Measurements from ENCODE around the gene JUNB.

The JUNB gene

GRCh38 chr19:12766051-12766521, 25.2 kb upstream of the JUNB start:
- no peak for DNase-seq
- no peak overlapping the region for H3K4me3 Mint-ChIP-seq
- no peaks in the 10 kb centered on the region for H3K36me3 Mint-ChIP-seq (ENCODE audit: low read depth)
- no peaks in the 10 kb centered on the region for H3K9me3 Mint-ChIP-seq
- H3K27me3 Mint-ChIP-seq = no peaks in the 10 kb centered on the region
- H3K27ac Mint-ChIP-seq = no peak overlapping the region
- H3K4me1 Mint-ChIP-seq = no peaks in the 10 kb centered on the region
- no peak for ATAC-seq

- H3K27me3 Mint-ChIP-seq = no peaks in the 10 kb centered on the region
- H3K27ac Mint-ChIP-seq = no peak overlapping the region
- ATAC-seq (no peak), DNase-seq (no peak)
- H3K4me3 Mint-ChIP-seq = no peak overlapping the region
- no peaks in the 10 kb centered on the region for H3K36me3 Mint-ChIP-seq (ENCODE audit: low read depth)
- H3K9me3 Mint-ChIP-seq = no peaks in the 10 kb centered on the region
- no peaks in the 10 kb centered on the region for H3K4me1 Mint-ChIP-seq
These were observed 24.1 kb upstream of the JUNB start for GRCh38 chr19:12767150-12767549.

GRCh38 chr19:12767666-12768065, 23.6 kb upstream of the JUNB start:
- H3K27me3 Mint-ChIP-seq = no peaks in the 10 kb centered on the region
- no peaks in the 10 kb centered on the region for H3K36me3 Mint-ChIP-seq (ENCODE audit: low read depth)

GRCh38 chr19:12769689-12770088, 21.6 kb upstream of the JUNB start:
- no peak overlapping the region for H3K27ac Mint-ChIP-seq
- H3K27me3 Mint-ChIP-seq = no peaks in the 10 kb centered on the region
- DNase-seq (peak; percentile 38), ATAC-seq (peak; percentile 75)
- H3K4me1 Mint-ChIP-seq = peaks cover 11% of the 10 kb centered on the region
- H3K9me3 Mint-ChIP-seq = no peaks in the 10 kb centered on the region
- H3K4me3 Mint-ChIP-seq = peak overlapping the region; percentile 21
- no peaks in the 10 kb centered on the region for H3K36me3 Mint-ChIP-seq (ENCODE audit: low read depth)

More at GRCh38 chr19:12767666-12768065, 23.6 kb upstream of the JUNB start:
- H3K4me1 Mint-ChIP-seq = no peaks in the 10 kb centered on the region
- ATAC-seq (no peak), DNase-seq (no peak)
- no peaks in the 10 kb centered on the region for H3K9me3 Mint-ChIP-seq
- no peak overlapping the region for H3K4me3 Mint-ChIP-seq
- no peak overlapping the region for H3K27ac Mint-ChIP-seq

- H3K4me1 Mint-ChIP-seq = peaks cover 11% of the 10 kb centered on the region
- no peak for ATAC-seq
- H3K4me3 Mint-ChIP-seq = no peak overlapping the region
- H3K9me3 Mint-ChIP-seq = no peaks in the 10 kb centered on the region
- H3K27ac Mint-ChIP-seq = no peak overlapping the region
- no peaks in the 10 kb centered on the region for H3K36me3 Mint-ChIP-seq (ENCODE audit: low read depth)
- DNase-seq = no peak
- no peaks in the 10 kb centered on the region for H3K27me3 Mint-ChIP-seq
These were observed 20.4 kb upstream of the JUNB start for GRCh38 chr19:12770922-12771321.

GRCh38 chr19:12772323-12772722, 19.0 kb upstream of the JUNB start:
- Mint-ChIP-seq H3K36me3 (ENCODE audit: low read depth) (no peaks in the 10 kb centered on the region), H3K9me3 (no peaks in the 10 kb centered on the region), H3K27ac (no peak overlapping the region), H3K27me3 (no peaks in the 10 kb centered on the region), H3K4me3 (no peak overlapping the region), H3K4me1 (peaks cover 15% of the 10 kb centered on the region)
- DNase-seq (no peak), ATAC-seq (no peak)

GRCh38 chr19:12773571-12773970, 17.7 kb upstream of the JUNB start:
- no peak for ATAC-seq
- Mint-ChIP-seq H3K4me3 (no peak overlapping the region), H3K36me3 (ENCODE audit: low read depth) (no peaks in the 10 kb centered on the region), H3K27me3 (no peaks in the 10 kb centered on the region), H3K27ac (no peak overlapping the region), H3K4me1 (peaks cover 25% of the 10 kb centered on the region), H3K9me3 (no peaks in the 10 kb centered on the region)
- no peak for DNase-seq

GRCh38 chr19:12774588-12775555, 16.4 kb upstream of the JUNB start, which contains the start of gene HOOK2:
Gene HOOK2, minus strand, starts transcription at chr19:12775552. Its CDS starts 103 bp downstream, at chr19:12775449.
- Mint-ChIP-seq H3K4me3 (peak within 1 kb of the TSS; percentile 75), H3K27ac (peak within 1 kb of the TSS; percentile 72), H3K9me3 (no peaks in the 10 kb centered on the region), H3K27me3 (no peaks in the 10 kb centered on the region), H3K36me3 (ENCODE audit: low read depth) (no peaks in the 10 kb centered on the region), H3K4me1 (peaks cover 38% of the 10 kb centered on the region)
- ATAC-seq (no peak), DNase-seq (no peak)

GRCh38 chr19:12777217-12778016, 13.9 kb upstream of the JUNB start:
- peaks cover 52% of the 10 kb centered on the region for H3K4me1 Mint-ChIP-seq
- no peaks in the 10 kb centered on the region for H3K36me3 Mint-ChIP-seq (ENCODE audit: low read depth)
- no peaks in the 10 kb centered on the region for H3K27me3 Mint-ChIP-seq
- peak; percentile 34 for ATAC-seq
- peak; percentile 90 for DNase-seq
- H3K27ac Mint-ChIP-seq = peak overlapping the region; percentile 85
- peak overlapping the region; percentile 84 for H3K4me3 Mint-ChIP-seq
- no peaks in the 10 kb centered on the region for H3K9me3 Mint-ChIP-seq

GRCh38 chr19:12778017-12778904, 13.0 kb upstream of the JUNB start:
- ATAC-seq = peak; percentile 7

GRCh38 chr19:12778905-12779161, 12.5 kb upstream of the JUNB start:
- DNase-seq (no peak), ATAC-seq (no peak)
- peaks cover 53% of the 10 kb centered on the region for H3K4me1 Mint-ChIP-seq
- H3K27me3 Mint-ChIP-seq = no peaks in the 10 kb centered on the region
- peak overlapping the region; percentile 85 for H3K27ac Mint-ChIP-seq
- H3K9me3 Mint-ChIP-seq = no peaks in the 10 kb centered on the region
- no peaks in the 10 kb centered on the region for H3K36me3 Mint-ChIP-seq (ENCODE audit: low read depth)
- H3K4me3 Mint-ChIP-seq = peak overlapping the region; percentile 84

More at GRCh38 chr19:12778017-12778904, 13.0 kb upstream of the JUNB start:
- Mint-ChIP-seq H3K4me1 (peaks cover 54% of the 10 kb centered on the region), H3K27me3 (no peaks in the 10 kb centered on the region), H3K27ac (peak overlapping the region; percentile 85), H3K4me3 (peak overlapping the region; percentile 84), H3K36me3 (ENCODE audit: low read depth) (no peaks in the 10 kb centered on the region), H3K9me3 (no peaks in the 10 kb centered on the region)
- DNase-seq = peak; percentile 61

- Mint-ChIP-seq H3K4me1 (peaks cover 51% of the 10 kb centered on the region), H3K27ac (peak overlapping the region; percentile 85), H3K27me3 (no peaks in the 10 kb centered on the region), H3K9me3 (no peaks in the 10 kb centered on the region), H3K4me3 (peak overlapping the region; percentile 84), H3K36me3 (ENCODE audit: low read depth) (no peaks in the 10 kb centered on the region)
- no peak for ATAC-seq
- DNase-seq = no peak
These were observed 11.9 kb upstream of the JUNB start for GRCh38 chr19:12779162-12779993.

- no peak for ATAC-seq
- no peaks in the 10 kb centered on the region for H3K36me3 Mint-ChIP-seq (ENCODE audit: low read depth)
- H3K9me3 Mint-ChIP-seq = no peaks in the 10 kb centered on the region
- H3K4me1 Mint-ChIP-seq = peaks cover 51% of the 10 kb centered on the region
- H3K27ac Mint-ChIP-seq = peak overlapping the region; percentile 96
- no peaks in the 10 kb centered on the region for H3K27me3 Mint-ChIP-seq
- H3K4me3 Mint-ChIP-seq = peak overlapping the region; percentile 73
- DNase-seq = no peak
These were observed 9.2 kb upstream of the JUNB start for GRCh38 chr19:12782174-12782423.

Measured in activated naive CD8-positive, alpha-beta T cell treated with anti-CD3 and anti-CD28 coated beads, Interleukin-2, amount 50 U/mL, for 24 hours (primary cell).